HepG2 (cell line): ENCODE measurements around the gene ZFP1. TPM values are rescaled to one million over a fixed set of nuclear protein-coding genes. Genes with fewer than 3 reads are reported as not detected.
A peak's percentile ranks its signal among the peaks of the same experiment; 100 is the strongest.

Experiments
- DRAP1 ChIP-seq: IDR thresholded peaks from 2 replicates; pipeline ENCODE4 v1.6.1; 2016; ENCODE audit warnings: missing genetic modification reagents, missing compliant biosample characterization
- FOXC1 ChIP-seq: sonication (generic); formaldehyde crosslinking; IDR thresholded peaks from 2 replicates; pipeline ENCODE4 v1.8.0; 2022; ENCODE audit warnings: mild to moderate bottlenecking, missing genetic modification reagents, borderline replicate concordance
- MTA1 ChIP-seq: sonication (generic); formaldehyde crosslinking; IDR thresholded peaks from 2 replicates; pipeline ENCODE4 v1.4.0; 2020; ENCODE audit warnings: missing genetic modification reagents, mild to moderate bottlenecking, borderline replicate concordance
- POLR2AphosphoS5 ChIP-seq: IDR thresholded peaks from 2 replicates; pipeline ENCODE4 v1.6.1; 2012; ENCODE audit warnings: low read depth, low read length
- RFX5 ChIP-seq: IDR thresholded peaks from 2 replicates; pipeline ENCODE4 v1.6.1; 2011; ENCODE audit warnings: low read depth, low read length, improper control_type of control experiment
- SOX13 ChIP-seq, 3 experiments: fragments of 450-650 bp in 1 of 3; sonication (generic) in 1 of 3; formaldehyde crosslinking in 1 of 3; IDR thresholded peaks in 2 of 3; conservative IDR thresholded peaks in 1 of 3; 2 replicates each; pipeline versions ENCODE4 v1.5.0 to v1.6.1; 2016 to 2020; ENCODE audit warnings: antibody characterized with exemption in 1 of 3, mild to moderate bottlenecking in 1 of 3, missing compliant biosample characterization in 1 of 3, missing genetic modification reagents in 1 of 3, moderate library complexity in 1 of 3
- SRSF9 ChIP-seq: fragments of 200-400 bp; formaldehyde crosslinking; IDR thresholded peaks from 2 replicates; pipeline ENCODE4 v1.6.1; 2018; ENCODE audit warnings: borderline replicate concordance, mild to moderate bottlenecking, low read depth, low read length; ENCODE audit not compliant: insufficient read depth, poor library complexity, severe bottlenecking
- TEAD2 ChIP-seq: sonication (generic); formaldehyde crosslinking; IDR thresholded peaks from 2 replicates; pipeline ENCODE4 v1.9.0; 2021; ENCODE audit warnings: missing genetic modification reagents
- TEF ChIP-seq: sonication (generic); formaldehyde crosslinking; IDR thresholded peaks from 2 replicates; pipeline ENCODE4 v1.5.0; 2020; ENCODE audit warnings: missing genetic modification reagents
- ZBTB43 ChIP-seq: sonication (generic); formaldehyde crosslinking; conservative IDR thresholded peaks from 2 replicates; pipeline ENCODE4 v1.4.0; 2020; ENCODE audit warnings: missing genetic modification reagents
- ZNF619 ChIP-seq: sonication (generic); formaldehyde crosslinking; IDR thresholded peaks from 2 replicates; pipeline ENCODE4 v1.4.0; 2020; ENCODE audit warnings: mild to moderate bottlenecking, missing genetic modification reagents
- ZNF891 ChIP-seq: sonication (generic); formaldehyde crosslinking; IDR thresholded peaks from 2 replicates; pipeline ENCODE4 v1.5.0; 2020; ENCODE audit warnings: mild to moderate bottlenecking, missing genetic modification reagents
- polyA plus RNA-seq, 8 experiments: library from polyadenylated mRNA; depleted of rRNA in 3 of 8; stranded (reverse) in 7 of 8; unstranded in 1 of 8; fragments of >200 nt; fragmentation: Illumina TruSeq in 4 of 8; extraction: Trizol in 4 of 8; gene quantifications; 2 replicates each; pipeline versions ENCODE4 v1.2.1 to v1.2.3, GENCODE V29; 2011 to 2016; ENCODE audit warnings: low read depth in 4 of 8, missing spikeins in 1 of 8, mixed read lengths in 1 of 8; ENCODE audit not compliant: insufficient read depth in 1 of 8
- total RNA-seq, 5 experiments: library from RNA; depleted of rRNA; stranded (reverse); fragments of >200 nt; fragmentation: Illumina TruSeq; extraction: Trizol; gene quantifications; 2 replicates each; pipeline ENCODE4 v1.2.3, GENCODE V29; 2016; ENCODE audit warnings: low read depth in 1 of 5
- TF ChIP-seq, protein P1 (sequence below), 2 experiments: sonication (generic) in 1 of 2; formaldehyde crosslinking in 1 of 2; IDR thresholded peaks; 2 replicates each; pipeline versions ENCODE4 v1.5.1 to v1.6.1; 2011 to 2020; ENCODE audit warnings: borderline replicate concordance in 1 of 2, low read depth in 1 of 2, low read length in 1 of 2, mild to moderate bottlenecking in 1 of 2, missing genetic modification reagents in 1 of 2, moderate library complexity in 1 of 2
- TF ChIP-seq, protein P2 (sequence below): sonication (generic); formaldehyde crosslinking; conservative IDR thresholded peaks from 2 replicates; pipeline ENCODE4 v1.8.0; 2022; ENCODE audit warnings: missing genetic modification reagents
- TF ChIP-seq, protein P3 (sequence below): IDR thresholded peaks from 2 replicates; pipeline ENCODE4 v1.6.1; 2016; ENCODE audit warnings: mild to moderate bottlenecking
- TF ChIP-seq, protein P4 (sequence below): IDR thresholded peaks from 2 replicates; pipeline ENCODE4 v1.6.1; 2016; ENCODE audit warnings: missing biosample characterization, missing genetic modification reagents, low read depth

Gene ZFP1
- total and polyA plus RNA-seq, 2 of the 13 experiments (the other 11 are each of a cell fraction or from before 2014, with no cell fraction given): 8.3 to 14.0 TPM

DNA sequence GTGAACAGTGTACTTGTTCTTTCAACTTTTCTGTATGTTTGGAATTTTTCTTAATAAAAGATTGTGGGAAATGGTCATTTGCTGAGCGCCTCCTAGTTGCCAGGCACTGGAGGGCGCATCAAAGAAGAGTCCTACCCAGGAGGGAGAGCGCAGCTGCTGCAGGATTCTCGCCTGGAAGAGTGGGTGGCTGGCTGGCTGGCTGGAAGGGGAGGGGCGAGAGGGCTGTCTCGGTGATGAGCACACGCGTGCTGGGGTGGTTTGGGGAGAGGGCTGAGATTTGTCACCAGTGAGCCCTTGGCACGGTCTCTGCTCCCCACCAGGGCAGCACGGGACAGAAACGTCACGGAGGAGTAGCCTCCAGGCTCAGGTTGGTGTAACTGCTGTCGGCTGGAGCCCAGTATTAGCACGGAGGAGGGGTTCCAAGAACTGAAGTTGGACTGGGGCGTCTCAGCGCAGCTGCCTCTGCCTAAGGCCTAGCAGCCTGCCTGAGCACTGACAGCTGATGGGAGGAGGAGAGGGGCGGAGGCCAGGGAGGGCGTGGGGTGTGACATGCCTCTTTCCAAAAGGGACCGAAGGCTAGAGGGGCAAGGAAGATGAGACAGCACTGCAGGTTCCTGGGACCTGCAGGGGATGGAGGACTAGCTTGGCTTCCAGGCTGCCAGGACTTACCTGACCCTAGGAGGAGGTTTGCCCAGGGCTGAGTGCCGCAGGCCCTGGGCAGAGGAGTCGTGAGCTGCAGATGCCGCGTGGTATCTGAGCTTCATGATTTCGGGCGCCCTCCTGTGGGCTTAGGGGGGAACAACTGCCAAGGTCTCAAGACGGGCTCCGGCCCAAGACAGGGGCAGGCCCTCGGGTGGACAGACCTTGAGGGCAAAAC, 37.4 kb upstream of the ZFP1 start (continued):
- TF ChIP-seq, protein P1, sequence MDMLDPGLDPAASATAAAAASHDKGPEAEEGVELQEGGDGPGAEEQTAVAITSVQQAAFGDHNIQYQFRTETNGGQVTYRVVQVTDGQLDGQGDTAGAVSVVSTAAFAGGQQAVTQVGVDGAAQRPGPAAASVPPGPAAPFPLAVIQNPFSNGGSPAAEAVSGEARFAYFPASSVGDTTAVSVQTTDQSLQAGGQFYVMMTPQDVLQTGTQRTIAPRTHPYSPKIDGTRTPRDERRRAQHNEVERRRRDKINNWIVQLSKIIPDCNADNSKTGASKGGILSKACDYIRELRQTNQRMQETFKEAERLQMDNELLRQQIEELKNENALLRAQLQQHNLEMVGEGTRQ (IDR thresholded peaks at IDR 0.05; ENCODE audit: low read depth, low read length): no peak
- TF ChIP-seq, protein P1 (CRISPR knock-in tag; IDR thresholded peaks at IDR 0.05; ENCODE audit: borderline replicate concordance): no peak; the same call in 1 of the 2 replicates
- TF ChIP-seq TEAD2 (CRISPR knock-in tag): no peak
- TF ChIP-seq FOXC1 (CRISPR knock-in tag): 0 out of 2 replicates have a peak, but pooled peaks have one; percentile 57
- TF ChIP-seq ZBTB43 (CRISPR knock-in tag): 0 out of 2 replicates have a peak, but pooled peaks have one; percentile 53
- TF ChIP-seq ZNF891 (CRISPR knock-in tag): no peak; the same call in 1 of the 2 replicates
- TF ChIP-seq, protein P2, sequence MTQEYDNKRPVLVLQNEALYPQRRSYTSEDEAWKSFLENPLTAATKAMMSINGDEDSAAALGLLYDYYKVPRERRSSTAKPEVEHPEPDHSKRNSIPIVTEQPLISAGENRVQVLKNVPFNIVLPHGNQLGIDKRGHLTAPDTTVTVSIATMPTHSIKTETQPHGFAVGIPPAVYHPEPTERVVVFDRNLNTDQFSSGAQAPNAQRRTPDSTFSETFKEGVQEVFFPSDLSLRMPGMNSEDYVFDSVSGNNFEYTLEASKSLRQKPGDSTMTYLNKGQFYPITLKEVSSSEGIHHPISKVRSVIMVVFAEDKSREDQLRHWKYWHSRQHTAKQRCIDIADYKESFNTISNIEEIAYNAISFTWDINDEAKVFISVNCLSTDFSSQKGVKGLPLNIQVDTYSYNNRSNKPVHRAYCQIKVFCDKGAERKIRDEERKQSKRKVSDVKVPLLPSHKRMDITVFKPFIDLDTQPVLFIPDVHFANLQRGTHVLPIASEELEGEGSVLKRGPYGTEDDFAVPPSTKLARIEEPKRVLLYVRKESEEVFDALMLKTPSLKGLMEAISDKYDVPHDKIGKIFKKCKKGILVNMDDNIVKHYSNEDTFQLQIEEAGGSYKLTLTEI (CRISPR knock-in tag): no peak
- TF ChIP-seq, protein P3, sequence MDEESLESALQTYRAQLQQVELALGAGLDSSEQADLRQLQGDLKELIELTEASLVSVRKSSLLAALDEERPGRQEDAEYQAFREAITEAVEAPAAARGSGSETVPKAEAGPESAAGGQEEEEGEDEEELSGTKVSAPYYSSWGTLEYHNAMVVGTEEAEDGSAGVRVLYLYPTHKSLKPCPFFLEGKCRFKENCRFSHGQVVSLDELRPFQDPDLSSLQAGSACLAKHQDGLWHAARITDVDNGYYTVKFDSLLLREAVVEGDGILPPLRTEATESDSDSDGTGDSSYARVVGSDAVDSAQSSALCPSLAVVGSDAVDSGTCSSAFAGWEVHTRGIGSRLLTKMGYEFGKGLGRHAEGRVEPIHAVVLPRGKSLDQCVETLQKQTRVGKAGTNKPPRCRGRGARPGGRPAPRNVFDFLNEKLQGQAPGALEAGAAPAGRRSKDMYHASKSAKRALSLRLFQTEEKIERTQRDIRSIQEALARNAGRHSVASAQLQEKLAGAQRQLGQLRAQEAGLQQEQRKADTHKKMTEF (CRISPR knock-in tag): peak; percentile 73
- peak; percentile 81; the same call in 1 of the 2 replicates for TF ChIP-seq MTA1
- TF ChIP-seq, protein P4, sequence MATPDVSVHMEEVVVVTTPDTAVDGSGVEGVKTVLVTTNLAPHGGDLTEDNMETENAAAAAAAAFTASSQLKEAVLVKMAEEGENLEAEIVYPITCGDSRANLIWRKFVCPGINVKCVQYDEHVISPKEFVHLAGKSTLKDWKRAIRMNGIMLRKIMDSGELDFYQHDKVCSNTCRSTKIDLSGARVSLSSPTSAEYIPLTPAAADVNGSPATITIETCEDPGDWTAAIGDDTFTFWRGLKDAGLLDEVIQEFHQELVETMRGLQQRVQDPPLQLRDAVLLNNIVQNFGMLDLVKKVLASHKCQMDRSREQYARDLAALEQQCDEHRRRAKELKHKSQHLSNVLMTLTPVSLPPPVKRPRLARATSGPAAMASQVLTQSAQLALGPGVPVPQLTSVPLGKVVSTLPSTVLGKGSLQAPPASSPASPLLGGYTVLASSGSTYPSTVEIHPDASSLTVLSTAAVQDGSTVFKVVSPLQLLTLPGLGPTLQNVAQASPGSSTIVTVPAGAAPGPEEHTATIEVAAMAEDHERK (CRISPR knock-in tag): no peak
- TF ChIP-seq SRSF9: no peak
- TF ChIP-seq TEF: no peak
- no peak for TF ChIP-seq SOX13 (IDR thresholded peaks at IDR 0.05)
- TF ChIP-seq SOX13 (CRISPR knock-in tag; conservative IDR thresholded peaks at IDR 0.05 in 1 of 2, IDR thresholded peaks at IDR 0.05 in 1 of 2): no peak
- peak; percentile 80; the same call in 1 of the 2 replicates for TF ChIP-seq ZNF619 (CRISPR knock-in tag)
- peak; percentile 38; the same call in 1 of the 2 replicates for TF ChIP-seq DRAP1 (CRISPR knock-in tag)
- no peak for TF ChIP-seq RFX5
- TF ChIP-seq POLR2AphosphoS5: 0 out of 2 replicates have a peak, but pooled peaks have one; percentile 27
